ENCODE measurements around the gene CARNS1. TPM values are rescaled to one million over a fixed set of nuclear protein-coding genes. Genes with fewer than 3 reads are reported as not detected.
"Not testable (repeated sequence)": the region's sequence is repeated elsewhere in the genome, so short reads cannot be mapped to it uniquely, and the experiment has no call there.

CARNS1 gene
- total and polyA plus RNA-seq, 10 donors, result 1.0 to 4.4 (median 2.0) TPM

- intact Hi-C loops (cut with DNase I; ENCODE audit: low total_unique reads), result no loop called here
- TF ChIP-seq CTCF (IDR thresholded peaks at IDR 0.05 in 8 of 11, conservative IDR thresholded peaks at IDR 0.05 in 3 of 11) (no peak), POLR2AphosphoS5 (IDR thresholded peaks at IDR 0.05) (no peak), POLR2A (IDR thresholded peaks at IDR 0.05) (no peak)
- Histone ChIP-seq H3K36me3 (peaks cover 0 to 11% (median 0%) of the 10 kb centered on the region in 6 donors), H3K27me3 (replicated peaks in 1 of 7) (no peaks in the 10 kb centered on the region), H3K4me1 (peaks cover 24 to 97% (median 47%) of the 10 kb centered on the region in 6 donors), H3K9me3 (no peaks in the 10 kb centered on the region), H3K27ac (peak overlapping the region; percentile 89 to 98 (median 95)), H3K4me3 (no peak overlapping the region)
- DNase-seq, result no peak
- WGBS, 5 donors, result 87 to 95% (median 94%) methylated on average over 9 to 10 of the region's 10 CpGs
These were observed 47.7 kb downstream of the CARNS1 start for GRCh38 chr11:67463186-67463585.

GRCh38 chr11:67463680-67464410 lies 48.4 kb downstream of the CARNS1 start:
- WGBS, 5 donors, result 54 to 84% (median 68%) methylated on average over 13 to 20 of the region's 20 CpGs
- peak overlapping the region in 7 of 8 donors; percentile 41 to 82 (median 57) for H3K4me3 ChIP-seq
- H3K27ac ChIP-seq, result peak overlapping the region; percentile 89 to 98 (median 95)
- H3K36me3 ChIP-seq, result peaks cover 0 to 11% (median 0%) of the 10 kb centered on the region in 6 donors
- DNase-seq, result peak; percentile 92
- TF ChIP-seq POLR2AphosphoS5 (IDR thresholded peaks at IDR 0.05) (peak; percentile 44 to 83 (median 61)), CTCF (IDR thresholded peaks at IDR 0.05 in 8 of 11, conservative IDR thresholded peaks at IDR 0.05 in 3 of 11) (no peak)
- intact Hi-C loops (cut with DNase I; ENCODE audit: low total_unique reads), result no loop called here
- peaks cover 27 to 97% (median 54%) of the 10 kb centered on the region in 6 donors for H3K4me1 ChIP-seq
- H3K9me3 ChIP-seq, result no peaks in the 10 kb centered on the region
- H3K27me3 ChIP-seq (replicated peaks in 1 of 7), result no peaks in the 10 kb centered on the region

GRCh38 chr11:67464411-67465188 lies 49.1 kb downstream of the CARNS1 start:
- peak; percentile 99 for DNase-seq
- Histone ChIP-seq H3K4me1 (peaks cover 27 to 94% (median 57%) of the 10 kb centered on the region in 6 donors), H3K9me3 (no peaks in the 10 kb centered on the region), H3K27ac (peak overlapping the region; percentile 89 to 98 (median 95)), H3K4me3 (peak overlapping the region; percentile 23 to 82 (median 56)), H3K36me3 (peaks cover 0 to 11% (median 0%) of the 10 kb centered on the region in 6 donors), H3K27me3 (replicated peaks in 1 of 7) (no peaks in the 10 kb centered on the region)
- WGBS, 5 donors, result 5 to 16% (median 6%) methylated on average over 11 to 56 of the region's 56 CpGs
- TF ChIP-seq POLR2AphosphoS5 (IDR thresholded peaks at IDR 0.05), result peak; percentile 87 to 92 (median 91)
- TF ChIP-seq CTCF (IDR thresholded peaks at IDR 0.05 in 8 of 11, conservative IDR thresholded peaks at IDR 0.05 in 3 of 11), result peak in 2 of 11 experiments; percentile 11 to 22
- peak in 2 of 3 donors; percentile 7 to 65 for TF ChIP-seq POLR2A (IDR thresholded peaks at IDR 0.05)
- intact Hi-C loops (cut with DNase I; ENCODE audit: low total_unique reads), result no loop called here

GRCh38 chr11:67465189-67465510 lies 49.7 kb downstream of the CARNS1 start:
- WGBS, 5 donors, result 46 to 64% (median 56%) methylated on average over 3 of the region's 3 CpGs
- Histone ChIP-seq H3K4me1 (peaks cover 27 to 94% (median 63%) of the 10 kb centered on the region in 6 donors), H3K27me3 (replicated peaks in 1 of 7) (no peaks in the 10 kb centered on the region), H3K4me3 (peak overlapping the region; percentile 23 to 82 (median 56)), H3K9me3 (no peaks in the 10 kb centered on the region), H3K36me3 (peaks cover 0 to 11% (median 0%) of the 10 kb centered on the region in 6 donors), H3K27ac (peak overlapping the region; percentile 89 to 98 (median 95))
- TF ChIP-seq POLR2A (IDR thresholded peaks at IDR 0.05), result no peak
- TF ChIP-seq CTCF (IDR thresholded peaks at IDR 0.05 in 8 of 11, conservative IDR thresholded peaks at IDR 0.05 in 3 of 11), result no peak
- TF ChIP-seq POLR2AphosphoS5 (IDR thresholded peaks at IDR 0.05), result no peak
- intact Hi-C loops (cut with DNase I; ENCODE audit: low total_unique reads), result no loop called here
- DNase-seq, result no peak

GRCh38 chr11:67465530-67465929 lies 50.1 kb downstream of the CARNS1 start:
- WGBS, 5 donors, result 81 to 92% (median 88%) methylated on average over 2 of the region's 2 CpGs
- Histone ChIP-seq H3K27ac (peak overlapping the region; percentile 89 to 98 (median 95)), H3K36me3 (peaks cover 0 to 11% (median 0%) of the 10 kb centered on the region in 6 donors), H3K4me3 (peak overlapping the region in 5 of 8 donors; percentile 41 to 82 (median 57)), H3K4me1 (peaks cover 27 to 94% (median 65%) of the 10 kb centered on the region in 6 donors)
- H3K9me3 ChIP-seq; DNase-seq; H3K27me3 ChIP-seq (replicated peaks in 1 of 7); intact Hi-C loops (cut with DNase I; ENCODE audit: low total_unique reads): not testable (repeated sequence)

Data from spleen (tissue), 11 donors.